ENCODE measurements around the gene AIMP1.

DNA sequence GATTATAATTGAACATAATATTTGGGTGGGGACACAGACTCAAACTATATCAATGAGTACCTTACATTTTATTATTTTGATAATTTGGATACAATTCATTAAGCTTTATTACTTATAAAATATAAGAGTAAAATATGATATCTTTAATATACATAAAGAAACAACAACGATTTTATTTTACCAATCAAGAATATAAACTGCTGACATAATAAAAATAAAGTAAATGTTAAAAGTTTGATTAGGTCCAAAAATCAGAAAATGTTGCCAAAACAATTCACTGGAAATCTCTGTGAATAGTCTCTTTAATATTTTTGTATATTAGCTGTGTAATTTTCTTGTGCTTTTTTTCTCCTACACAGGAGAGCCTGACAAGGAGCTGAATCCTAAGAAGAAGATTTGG is 30.8 kb downstream of the AIMP1 start:
- TF ChIP-seq, protein P1, sequence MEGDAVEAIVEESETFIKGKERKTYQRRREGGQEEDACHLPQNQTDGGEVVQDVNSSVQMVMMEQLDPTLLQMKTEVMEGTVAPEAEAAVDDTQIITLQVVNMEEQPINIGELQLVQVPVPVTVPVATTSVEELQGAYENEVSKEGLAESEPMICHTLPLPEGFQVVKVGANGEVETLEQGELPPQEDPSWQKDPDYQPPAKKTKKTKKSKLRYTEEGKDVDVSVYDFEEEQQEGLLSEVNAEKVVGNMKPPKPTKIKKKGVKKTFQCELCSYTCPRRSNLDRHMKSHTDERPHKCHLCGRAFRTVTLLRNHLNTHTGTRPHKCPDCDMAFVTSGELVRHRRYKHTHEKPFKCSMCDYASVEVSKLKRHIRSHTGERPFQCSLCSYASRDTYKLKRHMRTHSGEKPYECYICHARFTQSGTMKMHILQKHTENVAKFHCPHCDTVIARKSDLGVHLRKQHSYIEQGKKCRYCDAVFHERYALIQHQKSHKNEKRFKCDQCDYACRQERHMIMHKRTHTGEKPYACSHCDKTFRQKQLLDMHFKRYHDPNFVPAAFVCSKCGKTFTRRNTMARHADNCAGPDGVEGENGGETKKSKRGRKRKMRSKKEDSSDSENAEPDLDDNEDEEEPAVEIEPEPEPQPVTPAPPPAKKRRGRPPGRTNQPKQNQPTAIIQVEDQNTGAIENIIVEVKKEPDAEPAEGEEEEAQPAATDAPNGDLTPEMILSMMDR (IDR thresholded peaks at IDR 0.05) = no peak
- TF ChIP-seq, protein P2, sequence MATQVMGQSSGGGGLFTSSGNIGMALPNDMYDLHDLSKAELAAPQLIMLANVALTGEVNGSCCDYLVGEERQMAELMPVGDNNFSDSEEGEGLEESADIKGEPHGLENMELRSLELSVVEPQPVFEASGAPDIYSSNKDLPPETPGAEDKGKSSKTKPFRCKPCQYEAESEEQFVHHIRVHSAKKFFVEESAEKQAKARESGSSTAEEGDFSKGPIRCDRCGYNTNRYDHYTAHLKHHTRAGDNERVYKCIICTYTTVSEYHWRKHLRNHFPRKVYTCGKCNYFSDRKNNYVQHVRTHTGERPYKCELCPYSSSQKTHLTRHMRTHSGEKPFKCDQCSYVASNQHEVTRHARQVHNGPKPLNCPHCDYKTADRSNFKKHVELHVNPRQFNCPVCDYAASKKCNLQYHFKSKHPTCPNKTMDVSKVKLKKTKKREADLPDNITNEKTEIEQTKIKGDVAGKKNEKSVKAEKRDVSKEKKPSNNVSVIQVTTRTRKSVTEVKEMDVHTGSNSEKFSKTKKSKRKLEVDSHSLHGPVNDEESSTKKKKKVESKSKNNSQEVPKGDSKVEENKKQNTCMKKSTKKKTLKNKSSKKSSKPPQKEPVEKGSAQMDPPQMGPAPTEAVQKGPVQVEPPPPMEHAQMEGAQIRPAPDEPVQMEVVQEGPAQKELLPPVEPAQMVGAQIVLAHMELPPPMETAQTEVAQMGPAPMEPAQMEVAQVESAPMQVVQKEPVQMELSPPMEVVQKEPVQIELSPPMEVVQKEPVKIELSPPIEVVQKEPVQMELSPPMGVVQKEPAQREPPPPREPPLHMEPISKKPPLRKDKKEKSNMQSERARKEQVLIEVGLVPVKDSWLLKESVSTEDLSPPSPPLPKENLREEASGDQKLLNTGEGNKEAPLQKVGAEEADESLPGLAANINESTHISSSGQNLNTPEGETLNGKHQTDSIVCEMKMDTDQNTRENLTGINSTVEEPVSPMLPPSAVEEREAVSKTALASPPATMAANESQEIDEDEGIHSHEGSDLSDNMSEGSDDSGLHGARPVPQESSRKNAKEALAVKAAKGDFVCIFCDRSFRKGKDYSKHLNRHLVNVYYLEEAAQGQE (IDR thresholded peaks at IDR 0.05; ENCODE audit: insufficient read depth in 1 of 2, low read depth in 2 of 2, low read length in 1 of 2) = no peak
- TF ChIP-seq POLR2AphosphoS5 (IDR thresholded peaks at IDR 0.05; ENCODE audit: low read depth, low read length) (no peak), TCF7L2 (IDR thresholded peaks at IDR 0.05; ENCODE audit: low read depth, low read length) (no peak)
